Kidney (tissue), 14 donors: ENCODE results near the gene COLEC12. TPM values are rescaled to one million over a fixed set of nuclear protein-coding genes. Genes with fewer than 3 reads are reported as not detected.

Experiments used
- DNase-seq, 5 donors: peaks; one replicate each; pipeline ENCODE4 v3.0.0-alpha.2; 2013 to 2020
- FAIRE-seq: peaks from 2 replicates; lab custom pipeline; 2012; peaks lifted over from hg19 to GRCh38; lab: Jason Lieb, UNC
- H3K27ac ChIP-seq, 2 donors: one replicate each; pipeline ENCODE4 v1.7.0; 2013; ENCODE audit warnings: low read depth in 2 of 2, low read length in 2 of 2, inconsistent platforms in 1 of 2
- H3K27me3 ChIP-seq: one replicate; pipeline ENCODE4 v1.7.1; 2013; ENCODE audit warnings: low read length, inconsistent platforms; ENCODE audit not compliant: control insufficient read depth, insufficient read depth
- H3K36me3 ChIP-seq, 3 donors: one replicate each; pipeline versions ENCODE4 v1.7.0 to v1.7.1; 2013; ENCODE audit warnings: low read length in 3 of 3, control low read depth in 1 of 3, inconsistent platforms in 1 of 3; ENCODE audit not compliant: insufficient read depth in 3 of 3, control insufficient read depth in 2 of 3
- H3K4me1 ChIP-seq, 3 donors: one replicate each; pipeline versions ENCODE4 v1.7.0 to v1.7.1; 2013; ENCODE audit warnings: low read length in 3 of 3, inconsistent platforms in 1 of 3, low read depth in 1 of 3; ENCODE audit not compliant: control insufficient read depth in 2 of 3, insufficient read depth in 2 of 3
- H3K4me3 ChIP-seq, 3 donors: one replicate each; pipeline versions ENCODE4 v1.7.0 to v1.8.1; 2013; ENCODE audit warnings: low read length in 3 of 3, control low read depth in 1 of 3, inconsistent platforms in 1 of 3
- H3K9ac ChIP-seq, 3 donors: one replicate each; pipeline versions ENCODE4 v1.7.0 to v1.7.1; 2013; ENCODE audit warnings: low read length in 3 of 3, control low read depth in 1 of 3, inconsistent platforms in 1 of 3
- H3K9me3 ChIP-seq, 3 donors: one replicate each; pipeline versions ENCODE4 v1.7.0 to v1.7.1; 2013; ENCODE audit warnings: low read length in 3 of 3, control low read depth in 1 of 3, inconsistent platforms in 1 of 3; ENCODE audit not compliant: control insufficient read depth in 2 of 3, insufficient read depth in 1 of 3
- CTCF ChIP-seq: IDR thresholded peaks from 3 replicates; pipeline ENCODE4 v1.5.1; 2012; ENCODE audit warnings: mild to moderate bottlenecking, moderate library complexity, borderline replicate concordance; ENCODE audit not compliant: insufficient read depth; ENCODE audit errors: extremely low read depth
- intact Hi-C: fragments of 100-400 bp; cut with DNase I; formaldehyde crosslinking; loops from one replicate; pipeline ENCODE4 v1.11.1; 2022
- polyA plus RNA-seq: library from polyadenylated mRNA; stranded (reverse); fragments of 350-450 nt; fragmentation: Illumina TruSeq; extraction: RNeasy Lipid Tissue Mini Kit (QIAGEN cat#74804); gene quantifications from one replicate; pipeline ENCODE4 v1.2.3, GENCODE V29; 2014; ENCODE audit warnings: low read depth, low replicate concordance; ENCODE audit not compliant: insufficient read depth
- total RNA-seq: library from RNA; stranded (reverse); fragmentation: NEBNext Ultra II Directional; extraction: Animal tissue kit (Norgen Biotek cat#: 25700); gene quantifications from one replicate; pipeline ENCODE4 v1.2.1, GENCODE V29; 2021
- donor health status: control.
- donor health status: control.
- donor health status: control.
- donor health status: control.
- donor health status: control.
- donor health status: DM: yes; HTN: yes; CAD: no.
- donor health status: Normal renal cell carcinoma (clear cell type).

The COLEC12 gene
- total and polyA plus RNA-seq, 2 donors from 2014 or later, result 1.3 to 7.4 TPM

GRCh38 chr18:459814-460593 is 40.5 kb downstream of the COLEC12 start:
- intact Hi-C loops, result no loop called here
- no peak for FAIRE-seq
- no peak for TF ChIP-seq CTCF

GRCh38 chr18:457521-458412 is 42.7 kb downstream of the COLEC12 start:
- no peak for TF ChIP-seq CTCF
- H3K4me3 ChIP-seq, result no peak overlapping the region
- peak in 2 of 5 donors; percentile 33 to 53 for DNase-seq
- no peak overlapping the region for H3K27ac ChIP-seq
- no peaks in the 10 kb centered on the region for H3K36me3 ChIP-seq
- H3K4me1 ChIP-seq, result peaks cover 0 to 5% (median 0%) of the 10 kb centered on the region in 3 donors
- H3K27me3 ChIP-seq, result no peaks in the 10 kb centered on the region
- intact Hi-C loops, result no loop called here
- H3K9me3 ChIP-seq, result no peaks in the 10 kb centered on the region
- no peak for FAIRE-seq
- H3K9ac ChIP-seq, result no peak overlapping the region

More at GRCh38 chr18:459814-460593, 40.5 kb downstream of the COLEC12 start:
- DNase-seq, result peak in 2 of 5 donors; percentile 64 to 66
- no peak overlapping the region for H3K9ac ChIP-seq
- no peak overlapping the region for H3K27ac ChIP-seq
- H3K4me3 ChIP-seq, result no peak overlapping the region
- no peaks in the 10 kb centered on the region for H3K36me3 ChIP-seq
- no peaks in the 10 kb centered on the region for H3K27me3 ChIP-seq
- peaks cover 0 to 8% (median 0%) of the 10 kb centered on the region in 3 donors for H3K4me1 ChIP-seq
- no peaks in the 10 kb centered on the region for H3K9me3 ChIP-seq

- no peaks in the 10 kb centered on the region for H3K36me3 ChIP-seq
- TF ChIP-seq CTCF, result no peak
- no peaks in the 10 kb centered on the region for H3K27me3 ChIP-seq
- DNase-seq (peak in 4 of 5 donors; percentile 80 to 91 (median 84)), FAIRE-seq (no peak)
- H3K27ac ChIP-seq, result no peak overlapping the region
- H3K4me1 ChIP-seq, result peaks cover 0 to 5% (median 0%) of the 10 kb centered on the region in 3 donors
- H3K9ac ChIP-seq, result no peak overlapping the region
- H3K4me3 ChIP-seq, result no peak overlapping the region
- intact Hi-C loops, result no loop called here
- no peaks in the 10 kb centered on the region for H3K9me3 ChIP-seq
Measured at GRCh38 chr18:457140-457519, 43.4 kb downstream of the COLEC12 start.
